ENCODE results near the gene STRBP.

The STRBP gene

GRCh38 chr9:123239726-123240125 is 28.7 kb downstream of the STRBP start:
- DNase-seq (ENCODE audit: low spot score): no peak
- no peak for TF ChIP-seq CTCF (IDR thresholded peaks at IDR 0.05; ENCODE audit: extremely low read depth, insufficient read depth, missing control alignments)
- in situ Hi-C loops (cut with MboI; ENCODE audit: low pct_unique_long_range_greater_than_20kb, low sequenced_read_pairs, unreplicated experiment): loop anchor here (10.0 kb wide), 1 partner anchor 105 kb away; no protein-coding TSS in a partner anchor

- TF ChIP-seq CTCF (IDR thresholded peaks at IDR 0.05; ENCODE audit: extremely low read depth, insufficient read depth, missing control alignments): no peak
- in situ Hi-C loops (cut with MboI; ENCODE audit: low pct_unique_long_range_greater_than_20kb, low sequenced_read_pairs, unreplicated experiment): loop anchor here (10.0 kb wide), 1 partner anchor 106 kb away; no protein-coding TSS in a partner anchor
- peak; percentile 23 for DNase-seq (ENCODE audit: low spot score)
Measured at GRCh38 chr9:123238365-123238764, 30.0 kb downstream of the STRBP start.

GRCh38 chr9:123237220-123237619 is 31.2 kb downstream of the STRBP start:
- in situ Hi-C loops (cut with MboI; ENCODE audit: low pct_unique_long_range_greater_than_20kb, low sequenced_read_pairs, unreplicated experiment): loop anchor here (10.0 kb wide), 1 partner anchor 108 kb away; no protein-coding TSS in a partner anchor
- DNase-seq (ENCODE audit: low spot score): no peak
- no peak for TF ChIP-seq CTCF (IDR thresholded peaks at IDR 0.05; ENCODE audit: extremely low read depth, insufficient read depth, missing control alignments)

- in situ Hi-C loops (cut with MboI; ENCODE audit: low pct_unique_long_range_greater_than_20kb, low sequenced_read_pairs, unreplicated experiment): loop anchor here (10.0 kb wide), 1 partner anchor 109 kb away; no protein-coding TSS in a partner anchor
- TF ChIP-seq CTCF (IDR thresholded peaks at IDR 0.05; ENCODE audit: extremely low read depth, insufficient read depth, missing control alignments): no peak
- DNase-seq (ENCODE audit: low spot score): no peak
Measured at GRCh38 chr9:123235448-123235847, 32.9 kb downstream of the STRBP start.

- DNase-seq (ENCODE audit: low spot score): peak; percentile 48
- TF ChIP-seq CTCF (IDR thresholded peaks at IDR 0.05; ENCODE audit: extremely low read depth, insufficient read depth, missing control alignments): no peak
- in situ Hi-C loops (cut with MboI; ENCODE audit: low pct_unique_long_range_greater_than_20kb, low sequenced_read_pairs, unreplicated experiment): loop anchor here (10.0 kb wide), 1 partner anchor 110 kb away; no protein-coding TSS in a partner anchor
Measured at GRCh38 chr9:123234853-123235252, 33.5 kb downstream of the STRBP start.

- no peak for TF ChIP-seq CTCF (IDR thresholded peaks at IDR 0.05; ENCODE audit: extremely low read depth, insufficient read depth, missing control alignments)
- in situ Hi-C loops (cut with MboI; ENCODE audit: low pct_unique_long_range_greater_than_20kb, low sequenced_read_pairs, unreplicated experiment): loop anchor here (10.0 kb wide), 1 partner anchor 112 kb away; no protein-coding TSS in a partner anchor
- no peak for DNase-seq (ENCODE audit: low spot score)
Measured at GRCh38 chr9:123232332-123232731, 36.1 kb downstream of the STRBP start.
